ENCODE data around the gene FOXG1. TPM values are rescaled to one million over a fixed set of nuclear protein-coding genes. Genes with fewer than 3 reads are reported as not detected.

The FOXG1 gene
- total RNA-seq, 4 donors from 2014 or later: not detected

GRCh38 chr14:28807518-28807917, 40.9 kb downstream of the FOXG1 start:
- TF ChIP-seq, protein P1, sequence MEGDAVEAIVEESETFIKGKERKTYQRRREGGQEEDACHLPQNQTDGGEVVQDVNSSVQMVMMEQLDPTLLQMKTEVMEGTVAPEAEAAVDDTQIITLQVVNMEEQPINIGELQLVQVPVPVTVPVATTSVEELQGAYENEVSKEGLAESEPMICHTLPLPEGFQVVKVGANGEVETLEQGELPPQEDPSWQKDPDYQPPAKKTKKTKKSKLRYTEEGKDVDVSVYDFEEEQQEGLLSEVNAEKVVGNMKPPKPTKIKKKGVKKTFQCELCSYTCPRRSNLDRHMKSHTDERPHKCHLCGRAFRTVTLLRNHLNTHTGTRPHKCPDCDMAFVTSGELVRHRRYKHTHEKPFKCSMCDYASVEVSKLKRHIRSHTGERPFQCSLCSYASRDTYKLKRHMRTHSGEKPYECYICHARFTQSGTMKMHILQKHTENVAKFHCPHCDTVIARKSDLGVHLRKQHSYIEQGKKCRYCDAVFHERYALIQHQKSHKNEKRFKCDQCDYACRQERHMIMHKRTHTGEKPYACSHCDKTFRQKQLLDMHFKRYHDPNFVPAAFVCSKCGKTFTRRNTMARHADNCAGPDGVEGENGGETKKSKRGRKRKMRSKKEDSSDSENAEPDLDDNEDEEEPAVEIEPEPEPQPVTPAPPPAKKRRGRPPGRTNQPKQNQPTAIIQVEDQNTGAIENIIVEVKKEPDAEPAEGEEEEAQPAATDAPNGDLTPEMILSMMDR (IDR thresholded peaks at IDR 0.05; ENCODE audit: low read depth): no peak

GRCh38 chr14:28813810-28814209, 47.2 kb downstream of the FOXG1 start:
- TF ChIP-seq, protein P1 (IDR thresholded peaks at IDR 0.05; ENCODE audit: low read depth): no peak
